ENCODE results near the gene PRSS23. TPM values are rescaled to one million over a fixed set of nuclear protein-coding genes. Genes with fewer than 3 reads are reported as not detected.
"Not testable (repeated sequence)": the region's sequence is repeated elsewhere in the genome, so short reads cannot be mapped to it uniquely, and the experiment has no call there.

Gene PRSS23, protein sequence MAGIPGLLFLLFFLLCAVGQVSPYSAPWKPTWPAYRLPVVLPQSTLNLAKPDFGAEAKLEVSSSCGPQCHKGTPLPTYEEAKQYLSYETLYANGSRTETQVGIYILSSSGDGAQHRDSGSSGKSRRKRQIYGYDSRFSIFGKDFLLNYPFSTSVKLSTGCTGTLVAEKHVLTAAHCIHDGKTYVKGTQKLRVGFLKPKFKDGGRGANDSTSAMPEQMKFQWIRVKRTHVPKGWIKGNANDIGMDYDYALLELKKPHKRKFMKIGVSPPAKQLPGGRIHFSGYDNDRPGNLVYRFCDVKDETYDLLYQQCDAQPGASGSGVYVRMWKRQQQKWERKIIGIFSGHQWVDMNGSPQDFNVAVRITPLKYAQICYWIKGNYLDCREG
- total RNA-seq, result 20.7 TPM
- long read RNA-seq, full-length matches to known transcripts, result 60 of 102 reads
- long read RNA-seq, partial matches to known transcripts, result 5 of 102 reads
- long read RNA-seq, other reads (novel, unspliced or antisense), result 37 of 102 reads

DNA sequence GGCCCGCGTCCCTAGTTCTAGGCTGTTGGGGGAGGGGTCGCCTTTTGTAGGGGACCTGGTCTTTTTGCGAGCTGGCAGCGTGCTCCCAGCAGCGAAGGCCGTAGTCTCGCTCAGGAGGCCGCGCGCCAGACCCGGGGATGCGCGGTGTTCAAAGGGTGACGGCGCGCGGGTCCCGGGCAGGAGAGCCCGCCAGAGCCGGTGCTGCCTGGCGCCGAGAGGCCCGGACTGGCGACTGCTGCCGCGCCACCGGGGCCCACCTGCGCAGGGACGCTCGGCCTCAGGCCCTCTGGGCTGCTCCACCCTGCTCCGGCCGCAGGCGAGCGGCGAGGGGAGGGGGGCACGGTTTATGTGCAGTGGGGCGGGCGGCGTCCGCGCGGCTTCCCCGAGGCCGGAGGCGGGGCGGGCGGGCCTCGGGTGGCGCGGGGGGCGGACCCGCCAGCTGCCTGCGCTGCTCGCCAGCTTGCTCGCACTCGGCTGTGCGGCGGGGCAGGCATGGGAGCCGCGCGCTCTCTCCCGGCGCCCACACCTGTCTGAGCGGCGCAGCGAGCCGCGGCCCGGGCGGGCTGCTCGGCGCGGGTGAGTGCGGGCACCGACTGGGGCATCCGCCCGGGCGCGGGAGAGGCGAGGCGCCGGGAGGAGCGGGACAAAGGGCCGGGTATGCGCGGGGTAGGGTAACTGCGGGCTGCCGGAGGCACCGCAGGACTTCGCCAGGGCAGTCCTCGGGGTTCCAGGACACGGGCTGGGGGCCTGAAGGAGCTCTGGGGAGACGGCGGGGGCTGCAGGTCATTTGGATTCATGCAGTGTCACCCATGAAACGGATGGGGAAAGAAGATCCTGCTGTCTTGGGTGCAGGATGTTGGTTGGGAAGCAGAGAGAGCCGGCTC lies at the start of gene PRSS23:
PRSS23 (plus strand) TSS at position 467 of the 884 bp plus-strand sequence. CDS start 7,102 bp downstream, outside the sequence.
- intact Hi-C loops (cut with DNase I), result loop anchor here (5.0 kb wide), 3 partner anchors 128 to 343 kb away; partner anchors contain the start of gene ME3

DNA sequence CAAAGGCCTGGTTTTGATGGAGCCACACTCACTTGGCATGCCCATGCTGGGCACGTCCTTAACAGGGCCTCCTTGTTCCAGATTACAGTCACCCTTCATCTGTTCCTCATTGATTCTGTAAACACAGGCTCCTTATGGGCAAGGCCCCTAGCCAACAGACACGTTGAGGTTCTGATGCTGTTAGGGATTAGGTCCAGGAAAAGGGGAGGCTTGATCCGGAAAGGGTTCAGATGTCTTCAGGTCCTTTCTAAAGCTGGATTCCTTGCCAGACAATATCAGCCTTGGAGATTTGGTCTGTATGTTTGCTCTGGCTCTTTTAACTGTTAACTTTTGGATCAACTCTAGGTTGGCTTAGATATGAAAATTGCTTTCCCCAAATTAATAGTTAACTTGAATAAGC lies 46.9 kb upstream of the PRSS23 start:
- DNase-seq (ENCODE audit: low spot score), result no peak
- intact Hi-C loops (cut with DNase I), result no loop called here

More for the DNA sequence above, at the start of gene PRSS23:
- peak; percentile 78 for DNase-seq (ENCODE audit: low spot score)

DNA sequence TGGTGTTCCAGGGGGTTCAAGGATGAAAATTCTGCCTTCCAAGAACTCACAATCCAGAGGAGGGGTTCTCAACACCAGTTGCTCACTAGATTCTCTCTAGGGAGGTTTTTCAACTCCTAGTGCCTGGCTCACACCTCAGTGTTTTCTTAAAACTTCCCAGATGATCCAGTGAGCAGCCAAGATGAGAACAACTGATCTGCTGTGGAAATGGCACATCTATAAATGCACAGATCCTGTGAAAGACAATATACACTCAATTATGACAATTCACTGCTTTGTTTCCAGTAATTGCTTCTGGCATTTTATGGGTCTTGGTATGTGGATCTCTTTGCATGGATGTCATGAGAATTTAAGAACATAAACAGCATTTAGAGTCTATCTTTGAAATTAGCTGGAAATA lies 45.2 kb upstream of the PRSS23 start:
- intact Hi-C loops (cut with DNase I), result no loop called here
- no peak for DNase-seq (ENCODE audit: low spot score)

DNA sequence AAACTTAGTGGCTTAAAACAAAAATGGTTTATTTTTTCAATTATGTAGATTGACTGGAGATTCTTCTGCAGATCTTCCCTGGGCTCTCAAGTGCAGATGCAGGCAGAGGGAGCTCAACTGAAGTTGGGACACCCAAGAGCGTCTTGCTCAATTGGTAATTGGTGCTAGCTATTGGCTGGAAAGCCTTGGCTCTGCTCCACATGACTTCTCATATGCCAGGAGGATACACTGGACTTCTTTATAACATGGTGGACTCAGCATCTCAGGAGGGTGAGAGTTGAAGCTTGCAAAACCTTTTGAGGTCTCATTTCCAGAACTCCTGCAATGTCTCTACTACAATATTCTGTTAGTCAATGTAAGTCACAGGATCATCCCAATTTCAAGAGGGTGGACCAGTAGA lies 42.2 kb upstream of the PRSS23 start:
- intact Hi-C loops (cut with DNase I), result no loop called here

DNA sequence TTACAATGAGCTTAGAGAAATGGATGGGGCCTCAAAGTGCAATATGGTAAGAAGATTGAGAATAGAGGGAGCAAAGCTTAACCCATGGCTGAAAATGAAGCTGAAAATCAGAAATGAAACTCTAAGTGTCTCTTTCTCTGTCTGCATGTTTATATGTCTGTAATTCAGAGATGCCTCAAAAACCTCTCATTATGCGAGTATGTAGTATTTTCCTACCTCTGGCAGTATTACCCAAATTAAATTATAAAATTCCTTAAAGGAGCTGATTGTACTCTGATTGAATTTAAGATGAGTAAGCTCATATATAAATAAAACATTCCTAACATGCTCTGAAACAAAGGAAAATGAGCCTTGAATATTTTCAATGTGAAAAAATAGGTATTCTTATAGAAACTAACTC lies 39.8 kb upstream of the PRSS23 start:
- DNase-seq (ENCODE audit: low spot score), result no peak
- intact Hi-C loops (cut with DNase I), result no loop called here

More for the DNA sequence above, 42.2 kb upstream of the PRSS23 start:
- DNase-seq (ENCODE audit: low spot score), result no peak

DNA sequence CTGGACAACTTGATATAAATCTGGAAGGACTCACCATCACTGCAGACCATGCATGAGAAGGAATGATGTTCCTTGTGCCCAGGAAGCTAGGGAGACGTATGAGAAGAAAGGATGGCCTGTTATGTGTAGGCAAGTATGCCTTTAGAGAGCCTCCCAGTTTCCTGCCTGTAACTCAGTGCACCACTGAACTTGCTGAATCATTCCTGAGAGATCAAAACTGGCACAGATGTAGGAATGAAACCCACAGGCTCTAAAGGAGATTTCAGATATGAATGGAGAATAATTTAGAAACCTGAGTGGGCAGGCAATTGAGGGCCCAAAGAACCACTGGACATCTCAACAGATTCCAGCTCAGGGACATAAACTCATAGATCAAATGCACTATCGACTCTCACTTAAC lies 38.4 kb upstream of the PRSS23 start:
- no peak for DNase-seq (ENCODE audit: low spot score)
- intact Hi-C loops (cut with DNase I), result no loop called here

DNA sequence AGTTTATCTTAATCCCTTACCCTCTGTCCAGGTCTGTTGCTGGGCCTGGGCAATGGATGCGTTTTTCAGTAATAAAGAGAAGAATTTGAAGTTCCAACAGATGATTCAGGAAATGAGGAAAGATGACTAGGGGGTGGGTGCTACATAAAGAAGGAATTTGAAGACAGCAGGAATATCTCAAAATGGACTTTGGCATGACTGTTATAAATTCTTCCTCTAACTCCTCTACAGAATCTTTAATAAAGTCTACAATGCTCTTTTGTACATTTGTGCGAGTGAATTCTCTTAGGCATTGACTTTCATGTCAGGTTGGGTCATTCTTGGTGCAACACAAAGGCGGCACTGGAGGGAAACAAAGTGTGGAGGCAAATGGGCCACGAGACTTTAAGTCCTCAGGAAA lies 35.1 kb upstream of the PRSS23 start:
- intact Hi-C loops (cut with DNase I), result no loop called here
- no peak for DNase-seq (ENCODE audit: low spot score)

DNA sequence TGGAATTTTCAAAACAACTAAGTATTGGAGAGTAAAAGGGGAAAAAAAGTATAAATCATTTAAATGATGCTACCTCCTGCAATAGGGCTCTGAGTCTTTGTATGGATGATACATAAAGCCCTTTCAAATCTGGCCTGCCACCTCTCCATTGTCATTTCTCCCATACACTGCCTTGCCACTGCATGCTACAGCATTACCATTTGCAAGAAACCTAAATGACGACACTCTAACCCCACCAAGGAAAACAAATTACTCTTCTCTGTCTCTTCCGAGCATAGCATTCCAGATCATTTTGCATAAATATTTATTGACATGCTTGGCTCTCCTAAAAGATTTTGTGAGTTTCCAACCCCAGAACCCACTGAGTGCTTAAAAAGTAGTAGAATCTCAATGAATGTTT lies 34.5 kb upstream of the PRSS23 start:
- DNase-seq (ENCODE audit: low spot score), result no peak
- intact Hi-C loops (cut with DNase I), result no loop called here

DNA sequence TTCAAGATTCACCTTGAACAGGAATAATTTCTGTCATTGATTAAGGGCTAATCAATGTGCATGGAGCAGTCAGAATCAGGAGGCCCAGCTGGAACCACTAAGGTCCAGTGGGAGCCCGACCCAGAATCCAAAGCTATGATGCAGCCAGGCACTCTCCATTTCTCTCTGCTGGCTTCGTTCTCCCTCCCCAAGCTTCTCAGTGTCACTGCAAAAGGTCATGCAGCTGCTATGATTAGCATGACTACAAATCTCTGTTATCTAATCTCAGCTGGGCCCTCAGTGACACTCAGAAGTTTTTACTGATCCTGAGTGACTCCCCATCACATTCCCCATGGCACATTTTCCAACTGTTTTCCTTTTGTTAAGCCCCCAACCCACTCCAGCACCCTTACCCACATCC lies 31.1 kb upstream of the PRSS23 start:
- no peak for DNase-seq (ENCODE audit: low spot score)
- intact Hi-C loops (cut with DNase I), result no loop called here

DNA sequence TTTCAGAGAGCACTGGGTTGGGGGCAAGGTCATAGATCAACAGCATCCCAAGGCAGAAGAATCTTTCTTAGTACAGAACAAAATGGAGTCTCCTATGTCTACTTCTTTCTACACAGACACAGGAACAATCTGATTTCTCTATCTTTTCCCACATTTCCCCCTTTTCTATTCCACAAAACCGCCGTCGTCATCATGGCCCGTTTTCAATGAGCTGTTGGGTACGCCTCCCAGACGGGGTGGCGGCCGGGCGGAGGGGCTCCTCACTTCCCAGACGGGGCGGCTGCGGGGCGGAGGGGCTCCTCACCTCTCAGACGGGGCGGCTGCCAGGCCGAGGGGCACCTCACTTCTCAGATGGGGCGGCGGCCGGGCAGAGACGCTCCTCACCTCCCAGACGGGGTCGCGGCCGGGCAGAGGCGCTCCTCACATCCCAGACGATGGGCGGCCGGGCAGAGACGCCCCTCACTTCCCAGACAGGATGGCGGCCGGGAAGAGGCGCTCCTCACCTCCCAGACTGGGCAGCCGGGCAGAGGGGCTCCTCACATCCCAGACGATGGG lies 29.8 kb upstream of the PRSS23 start:
- intact Hi-C loops (cut with DNase I); DNase-seq (ENCODE audit: low spot score): not testable (repeated sequence)

DNA sequence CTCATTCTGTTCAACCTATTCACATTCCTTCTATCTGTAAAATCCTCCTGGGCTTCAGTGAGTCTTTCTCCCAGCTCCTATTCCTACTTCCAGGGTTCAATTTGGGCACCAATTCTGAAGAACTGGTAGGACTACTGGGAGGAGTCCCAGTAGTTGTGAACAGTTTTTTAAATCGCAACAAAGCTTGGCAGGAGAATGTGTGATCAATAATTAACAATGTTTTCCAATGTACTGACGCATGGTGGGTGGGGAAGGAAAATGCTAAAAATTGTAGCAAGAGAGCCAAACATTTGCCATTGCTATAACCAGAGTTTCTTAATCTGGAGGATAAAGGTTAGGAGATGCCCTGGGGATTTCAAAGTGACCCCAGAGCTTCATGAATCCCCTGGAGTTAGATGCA lies 27.3 kb upstream of the PRSS23 start:
- intact Hi-C loops (cut with DNase I), result no loop called here

DNA sequence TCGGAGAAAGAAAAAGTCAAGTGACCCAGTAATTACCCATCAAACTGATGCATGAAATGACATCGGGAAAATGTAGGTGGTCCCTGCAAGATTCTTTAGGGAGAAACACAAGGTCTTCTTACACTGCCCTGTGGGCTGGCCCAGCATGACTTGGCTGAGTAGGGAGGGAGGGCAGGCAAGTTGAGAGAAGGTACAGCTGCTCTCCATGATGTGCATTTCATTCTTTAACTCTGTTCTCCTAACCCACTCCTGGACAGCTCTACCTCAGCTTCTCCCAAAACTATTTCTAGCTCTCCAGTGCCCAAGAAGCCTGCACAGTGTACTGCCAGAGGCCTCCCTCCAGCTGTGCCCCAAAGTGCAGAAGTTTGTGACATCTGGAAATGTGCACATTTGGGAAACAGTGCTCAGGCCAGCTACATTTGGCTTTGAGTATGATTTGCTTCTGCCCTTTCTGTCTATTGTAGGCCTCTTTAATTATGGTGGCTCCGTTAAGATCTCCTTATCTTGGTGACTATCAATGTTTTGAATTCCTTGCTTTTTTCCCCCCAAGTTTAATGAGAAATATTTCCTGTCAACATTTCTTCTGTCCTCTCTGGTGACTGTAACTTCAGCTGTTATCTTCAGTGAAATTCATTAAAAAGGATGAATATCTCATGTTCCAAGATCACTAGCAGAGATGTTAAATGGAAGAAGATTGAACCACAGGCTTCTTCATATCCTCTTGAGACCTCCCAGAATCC lies 26.7 kb upstream of the PRSS23 start:
- DNase-seq (ENCODE audit: low spot score), result no peak
- intact Hi-C loops (cut with DNase I), result no loop called here

More for the DNA sequence above, 27.3 kb upstream of the PRSS23 start:
- no peak for DNase-seq (ENCODE audit: low spot score)

DNA sequence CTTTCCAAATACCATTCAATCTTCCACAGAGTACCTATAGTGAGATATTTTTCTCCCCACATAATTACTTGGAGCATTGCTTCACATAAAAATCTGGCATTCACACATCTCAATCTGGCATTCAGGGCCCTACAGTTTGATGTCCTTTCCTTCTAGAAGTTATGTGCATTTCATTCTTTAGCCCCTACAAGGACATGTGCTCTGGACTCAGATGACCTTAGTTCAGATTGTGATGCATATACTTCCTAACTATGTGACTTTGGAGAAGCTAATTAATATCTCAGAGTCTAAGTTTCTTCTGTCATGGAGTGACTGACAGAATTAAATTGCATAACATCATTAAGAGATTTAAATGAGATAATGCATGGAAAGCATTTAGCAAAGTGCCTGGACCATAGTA lies 25.9 kb upstream of the PRSS23 start:
- intact Hi-C loops (cut with DNase I), result no loop called here
- no peak for DNase-seq (ENCODE audit: low spot score)

DNA sequence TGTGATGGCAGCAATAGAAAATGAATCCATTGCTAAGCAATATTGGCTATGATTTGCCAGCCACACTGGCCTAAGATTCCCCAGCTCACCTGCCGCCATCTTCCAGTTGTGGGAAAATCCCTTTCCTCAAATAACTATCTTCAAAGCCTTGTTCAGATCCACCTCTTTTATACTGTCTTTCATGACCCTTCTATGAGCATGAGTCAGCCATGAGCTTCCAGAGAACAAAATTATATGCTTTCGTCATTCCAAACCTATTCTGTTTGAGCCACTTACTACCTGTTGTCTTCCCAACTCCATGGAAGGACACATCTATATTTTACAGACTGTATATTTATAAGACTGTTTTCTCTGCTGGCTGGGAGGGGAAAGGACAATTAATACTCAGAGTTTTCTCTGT lies 25.0 kb upstream of the PRSS23 start:
- no peak for DNase-seq (ENCODE audit: low spot score)
- intact Hi-C loops (cut with DNase I), result no loop called here

DNA sequence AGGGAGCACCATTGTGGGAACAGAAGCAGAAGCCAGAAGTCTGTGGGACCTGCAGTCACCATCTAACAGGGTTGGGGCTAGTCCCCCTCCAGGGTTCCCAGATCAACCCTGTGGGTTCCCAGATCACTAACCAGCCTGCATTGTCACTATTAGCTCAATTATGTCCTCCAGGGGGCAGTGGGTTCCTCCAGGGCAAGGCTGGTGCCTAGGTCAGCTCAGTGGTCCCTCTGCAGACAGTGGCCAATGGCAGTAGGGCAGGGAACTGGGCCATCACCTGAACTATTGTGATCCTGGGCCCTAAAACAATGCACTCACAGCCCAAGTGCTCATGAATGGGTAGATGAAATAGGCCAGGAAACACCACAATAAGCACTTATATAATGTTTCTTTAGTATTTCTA lies 18.8 kb upstream of the PRSS23 start:
- intact Hi-C loops (cut with DNase I), result no loop called here
- DNase-seq (ENCODE audit: low spot score), result no peak

DNA sequence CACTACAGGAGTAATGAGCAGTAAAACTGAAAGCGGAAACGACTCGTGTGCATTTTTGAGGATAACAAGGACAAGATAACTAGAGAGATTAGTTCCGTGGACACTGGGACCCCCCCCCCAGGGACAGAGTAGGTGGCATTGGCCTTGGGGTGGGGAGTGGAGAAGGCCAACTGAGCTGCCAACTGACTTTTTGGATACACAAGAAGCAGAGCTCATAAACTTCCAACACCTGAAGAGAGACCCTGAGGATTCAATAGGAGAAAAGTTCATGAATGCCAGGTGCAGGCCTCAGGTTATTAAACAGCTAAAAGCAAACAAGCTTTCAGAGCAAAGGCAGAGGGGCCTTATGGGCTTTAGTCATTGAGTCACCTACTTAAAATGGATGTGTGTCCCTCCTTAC lies 17.6 kb upstream of the PRSS23 start:
- intact Hi-C loops (cut with DNase I), result no loop called here
- no peak for DNase-seq (ENCODE audit: low spot score)

DNA sequence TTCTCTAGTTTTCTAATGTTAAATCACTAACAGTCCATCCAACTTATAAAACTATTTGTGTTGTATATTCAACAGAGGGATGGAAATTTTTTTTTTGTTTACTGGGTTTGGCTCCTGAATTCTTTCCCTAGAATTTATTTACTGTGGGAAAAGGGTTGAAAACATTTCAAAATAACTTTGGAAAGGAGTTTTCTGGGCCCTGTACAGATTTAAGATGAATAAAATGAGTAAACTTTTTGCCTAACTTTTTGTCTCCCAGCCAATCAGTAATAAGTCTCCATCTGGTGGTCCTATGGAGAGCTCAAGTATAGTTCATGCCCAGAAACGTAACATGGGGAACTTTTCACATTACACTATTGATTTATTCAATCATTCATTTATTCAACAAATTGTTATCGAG lies 16.7 kb upstream of the PRSS23 start:
- DNase-seq (ENCODE audit: low spot score), result no peak
- intact Hi-C loops (cut with DNase I), result no loop called here

DNA sequence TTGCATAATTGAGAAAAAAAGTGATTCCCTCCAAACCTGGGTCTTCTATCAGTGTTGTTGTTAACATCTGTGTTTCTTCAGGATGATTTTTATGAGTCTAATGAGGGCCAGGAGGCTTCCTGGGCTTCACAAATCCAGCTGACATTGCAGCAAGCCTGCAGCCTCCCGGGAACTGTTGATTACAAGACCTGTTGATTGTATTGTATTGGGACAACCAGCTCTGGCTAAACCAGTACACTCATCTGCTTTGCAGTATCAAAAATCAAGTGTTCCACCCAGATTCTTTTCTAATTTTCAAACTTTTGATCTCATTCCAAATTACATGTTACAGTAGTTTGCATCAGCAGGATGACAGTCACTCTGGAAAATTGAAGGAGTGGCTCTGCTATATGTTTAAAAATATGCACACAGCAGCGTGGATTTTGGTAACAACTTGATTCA lies 16.1 kb upstream of the PRSS23 start:
- no peak for DNase-seq (ENCODE audit: low spot score)
- intact Hi-C loops (cut with DNase I), result no loop called here

DNA sequence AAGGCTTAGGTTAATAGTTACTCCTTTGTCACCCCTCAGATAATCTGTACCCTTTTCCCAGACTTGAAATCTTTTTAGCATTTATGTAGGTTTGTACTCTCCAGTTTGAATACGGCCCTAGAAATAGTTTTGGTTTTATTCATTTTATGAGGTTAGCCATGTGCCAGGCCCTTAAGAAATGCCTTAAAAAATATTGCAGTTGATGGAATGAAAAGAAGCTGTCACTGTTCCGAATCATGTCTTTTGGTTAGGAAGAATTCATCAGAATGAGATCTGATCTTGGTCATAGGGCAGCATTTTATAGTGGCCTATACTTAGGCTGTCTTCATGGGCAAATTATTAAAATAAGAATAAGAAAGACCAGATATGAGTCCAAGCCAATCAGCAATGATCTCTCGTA lies 14.8 kb upstream of the PRSS23 start:
- no peak for DNase-seq (ENCODE audit: low spot score)
- intact Hi-C loops (cut with DNase I), result no loop called here

All from cardiac septum (tissue), 1 donor.